Measurements from ENCODE around the gene GAGE1.
"Not testable (repeated sequence)": the region's sequence is repeated elsewhere in the genome, so short reads cannot be mapped to it uniquely, and the experiment has no call there.

GAGE1 gene, protein sequence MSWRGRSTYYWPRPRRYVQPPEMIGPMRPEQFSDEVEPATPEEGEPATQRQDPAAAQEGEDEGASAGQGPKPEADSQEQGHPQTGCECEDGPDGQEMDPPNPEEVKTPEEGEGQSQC

GRCh38 chrX:49598720-49599119 is at the start of gene GAGE1:
Gene GAGE1, plus strand, starts transcription at chrX:49599020. Its CDS starts 1,155 bp downstream, at chrX:49600175.
- not testable (repeated sequence) for H3K4me3 ChIP-seq (ENCODE audit: low read length)

DNA sequence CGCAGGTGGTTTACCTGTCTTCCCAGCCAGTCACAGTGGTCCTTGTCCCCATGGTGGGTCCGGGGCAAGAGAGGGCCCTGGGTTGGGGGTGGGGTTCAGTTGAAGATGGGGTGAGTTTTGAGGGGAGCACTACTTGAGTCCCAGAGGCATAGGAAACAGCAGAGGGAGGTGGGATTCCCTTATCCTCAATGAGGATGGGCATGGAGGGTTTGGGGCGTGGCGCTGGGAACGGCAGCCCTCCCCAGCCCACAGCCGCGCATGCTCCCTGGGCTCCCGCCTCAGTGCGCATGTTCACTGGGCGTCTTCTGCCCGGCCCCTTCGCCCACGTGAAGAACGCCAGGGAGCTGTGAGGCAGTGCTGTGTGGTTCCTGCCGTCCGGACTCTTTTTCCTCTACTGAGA is 47.8 kb upstream of the GAGE1 start, which contains the start of gene GAGE12E:
TSS of gene GAGE12E (plus strand) at position 301 of the 400 bp plus-strand sequence. CDS start 1,155 bp downstream, outside the sequence.
- not testable (repeated sequence) for H3K4me3 ChIP-seq (ENCODE audit: low read length)

DNA sequence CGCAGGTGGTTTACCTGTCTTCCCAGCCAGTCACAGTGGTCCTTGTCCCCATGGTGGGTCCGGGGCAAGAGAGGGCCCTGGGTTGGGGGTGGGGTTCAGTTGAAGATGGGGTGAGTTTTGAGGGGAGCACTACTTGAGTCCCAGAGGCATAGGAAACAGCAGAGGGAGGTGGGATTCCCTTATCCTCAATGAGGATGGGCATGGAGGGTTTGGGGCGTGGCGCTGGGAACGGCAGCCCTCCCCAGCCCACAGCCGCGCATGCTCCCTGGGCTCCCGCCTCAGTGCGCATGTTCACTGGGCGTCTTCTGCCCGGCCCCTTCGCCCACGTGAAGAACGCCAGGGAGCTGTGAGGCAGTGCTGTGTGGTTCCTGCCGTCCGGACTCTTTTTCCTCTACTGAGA is 38.3 kb upstream of the GAGE1 start, which contains the start of gene GAGE12F:
TSS of gene GAGE12F (plus strand) at position 301 of the 400 bp plus-strand sequence. CDS start 1,155 bp downstream, outside the sequence.
- H3K4me3 ChIP-seq (ENCODE audit: low read length) = not testable (repeated sequence)

- not testable (repeated sequence) for H3K4me3 ChIP-seq (ENCODE audit: low read length)
These were observed 30.1 kb upstream of the GAGE1 start for GRCh38 chrX:49568728-49569127.

DNA sequence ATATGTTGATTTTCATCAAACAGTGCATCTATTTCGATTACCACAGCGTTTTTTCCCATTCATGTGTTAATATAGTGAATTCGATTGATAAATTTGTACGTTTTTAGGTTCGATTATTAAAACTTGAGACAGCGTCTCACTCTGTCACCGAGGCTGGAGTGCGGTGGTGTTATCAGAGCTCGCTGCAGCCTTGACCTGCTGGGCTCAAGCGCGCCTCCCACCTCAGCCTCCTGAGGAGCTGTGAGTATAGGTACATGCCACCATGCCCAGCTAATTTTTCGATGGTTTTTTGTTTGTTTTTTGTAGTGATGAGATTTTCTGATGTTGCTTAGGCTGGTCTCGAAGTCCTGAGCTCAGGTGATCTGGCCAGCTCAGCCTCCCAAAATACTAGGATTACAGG is 29.7 kb upstream of the GAGE1 start:
- H3K4me3 ChIP-seq (ENCODE audit: low read length) = not testable (repeated sequence)

GRCh38 chrX:49570100-49570499 is 28.7 kb upstream of the GAGE1 start, which contains the start of gene GAGE12G:
Gene GAGE12G, plus strand, starts transcription at chrX:49570400. Its CDS starts 1,155 bp downstream, at chrX:49571555.
- not testable (repeated sequence) for H3K4me3 ChIP-seq (ENCODE audit: low read length)

GRCh38 chrX:49579649-49580048 is 19.2 kb upstream of the GAGE1 start, which contains the start of gene GAGE12H:
Gene GAGE12H, plus strand, starts transcription at chrX:49579949. Its CDS starts 1,155 bp downstream, at chrX:49581104.
- H3K4me3 ChIP-seq (ENCODE audit: low read length) = not testable (repeated sequence)

- H3K4me3 ChIP-seq (ENCODE audit: low read length) = not testable (repeated sequence)
These were observed 9.6 kb upstream of the GAGE1 start, which contains the start of gene GAGE2A for GRCh38 chrX:49589196-49589595. Gene GAGE2A, plus strand, starts transcription at chrX:49589496. Its CDS starts 1,155 bp downstream, at chrX:49590651.

- H3K4me3 ChIP-seq (ENCODE audit: low read length) = not testable (repeated sequence)
These were observed 8.9 kb upstream of the GAGE1 start for GRCh38 chrX:49589769-49590478.

- H3K4me3 ChIP-seq (ENCODE audit: low read length) = not testable (repeated sequence)
These were observed 8.3 kb upstream of the GAGE1 start for GRCh38 chrX:49590488-49590887.

- TF ChIP-seq ZNF274 (IDR thresholded peaks at IDR 0.05; ENCODE audit: low read depth, low read length) = no peak
- H3K4me3 ChIP-seq (ENCODE audit: low read length) = no peak overlapping the region
These were observed 12.0 kb downstream of the GAGE1 start for GRCh38 chrX:49610718-49611310.

- H3K4me3 ChIP-seq (ENCODE audit: low read length) = no peak overlapping the region
- no peak for TF ChIP-seq ZNF274 (IDR thresholded peaks at IDR 0.05; ENCODE audit: low read depth, low read length)
These were observed 19.8 kb downstream of the GAGE1 start for GRCh38 chrX:49618574-49618973.

- TF ChIP-seq ZNF274 (IDR thresholded peaks at IDR 0.05; ENCODE audit: low read depth, low read length) = no peak
- H3K4me3 ChIP-seq (ENCODE audit: low read length) = no peak overlapping the region
These were observed 28.4 kb downstream of the GAGE1 start for GRCh38 chrX:49627086-49627777.

DNA sequence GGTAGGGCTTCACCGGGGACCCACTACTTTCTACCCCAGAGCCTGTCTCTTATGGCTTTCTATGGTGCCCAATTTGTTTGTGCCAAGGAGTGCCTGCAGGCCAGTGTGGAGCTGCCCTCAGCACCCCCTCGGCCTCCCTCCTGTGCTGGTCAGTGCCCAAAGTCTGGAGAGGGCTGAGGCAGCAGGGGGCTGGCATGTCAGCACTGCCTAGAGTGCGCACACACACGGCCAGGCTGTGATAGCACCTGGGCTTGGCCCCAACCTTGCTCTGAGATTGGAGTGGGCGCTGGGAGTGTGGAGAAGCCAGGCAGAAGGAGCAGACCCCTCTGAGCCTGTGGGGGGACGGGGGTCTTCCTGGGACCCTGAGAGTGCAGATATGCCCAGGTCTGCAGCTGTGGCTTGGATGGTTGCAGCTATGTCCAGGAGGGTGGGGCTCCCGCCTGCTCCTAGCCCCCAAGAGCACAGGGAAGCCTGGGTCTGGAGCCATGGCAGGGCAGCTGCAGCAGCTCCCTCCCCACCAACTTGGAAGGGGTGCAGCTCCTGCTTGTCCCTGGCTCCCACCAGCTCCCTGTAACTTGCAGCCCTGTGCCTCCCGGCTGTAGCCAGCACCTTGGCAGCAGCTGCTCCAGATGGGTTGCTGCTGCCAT is 46.3 kb downstream of the GAGE1 start:
- no peak for TF ChIP-seq ZNF274 (IDR thresholded peaks at IDR 0.05; ENCODE audit: low read depth, low read length)
- no peak overlapping the region for H3K4me3 ChIP-seq (ENCODE audit: low read length)

GRCh38 chrX:49656533-49656932 is 57.7 kb downstream of the GAGE1 start:
- H3K4me3 ChIP-seq (ENCODE audit: low read length) = no peak overlapping the region
- no peak for TF ChIP-seq ZNF274 (IDR thresholded peaks at IDR 0.05; ENCODE audit: low read depth, low read length)
